Thoracic aorta (tissue), 2 donors: ENCODE results near the gene GALNT2. TPM values are rescaled to one million over a fixed set of nuclear protein-coding genes. Genes with fewer than 3 reads are reported as not detected.

Source experiments
- ATAC-seq: fragments of 150-250 bp; one replicate; pipeline ENCODE4 v1.8.0; 2017; ENCODE audit warnings: low read depth; ENCODE audit not compliant: insufficient number of reproducible peaks, low FRiP score
- DNase-seq: peaks from one replicate; pipeline ENCODE4 v3.0.0-alpha.2; 2020; ENCODE audit warnings: low spot score
- H3K27ac ChIP-seq, 2 donors: fragments of 200-600 bp; sonication (generic); 1 replicate in 1 of 2; 2 replicates in 1 of 2; pipeline ENCODE4 v1.5.1; 2016; ENCODE audit warnings: mild to moderate bottlenecking in 2 of 2, moderate library complexity in 2 of 2
- H3K27me3 ChIP-seq: fragments of 200-600 bp; sonication (generic); replicated peaks from 2 replicates; pipeline ENCODE4 v1.6.0; 2016; ENCODE audit warnings: mild to moderate bottlenecking; ENCODE audit not compliant: insufficient read depth
- H3K36me3 ChIP-seq: fragments of 200-600 bp; sonication (generic); one replicate; pipeline ENCODE4 v1.5.1; 2016
- H3K4me1 ChIP-seq, 2 donors: fragments of 200-600 bp; sonication (generic); 1 replicate in 1 of 2; 2 replicates in 1 of 2; pipeline versions ENCODE4 v1.5.1 to v1.6.0; 2016; ENCODE audit warnings: low read depth in 2 of 2, mild to moderate bottlenecking in 1 of 2; ENCODE audit not compliant: control insufficient read depth in 1 of 2
- H3K4me3 ChIP-seq: fragments of 200-600 bp; sonication (generic); 2 replicates; pipeline ENCODE4 v1.5.1; 2016; ENCODE audit warnings: mild to moderate bottlenecking
- H3K9me3 ChIP-seq: fragments of 200-600 bp; sonication (generic); 2 replicates; pipeline ENCODE4 v1.5.1; 2016
- total RNA-seq, 2 donors: library from RNA; depleted of rRNA; stranded (reverse); fragments of >200 nt; gene quantifications; one replicate each; pipeline versions ENCODE4 v1.1.0 to v1.2.3, GENCODE V29; 2016
- TF ChIP-seq, protein P1 (sequence below): fragments of 200-600 bp; sonication (generic); IDR thresholded peaks from one replicate; pipeline ENCODE4 v1.5.1; 2019; ENCODE audit warnings: antibody characterized with exemption

Gene GALNT2
- total RNA-seq, 2 donors from 2014 or later = 113 to 148 TPM

DNA sequence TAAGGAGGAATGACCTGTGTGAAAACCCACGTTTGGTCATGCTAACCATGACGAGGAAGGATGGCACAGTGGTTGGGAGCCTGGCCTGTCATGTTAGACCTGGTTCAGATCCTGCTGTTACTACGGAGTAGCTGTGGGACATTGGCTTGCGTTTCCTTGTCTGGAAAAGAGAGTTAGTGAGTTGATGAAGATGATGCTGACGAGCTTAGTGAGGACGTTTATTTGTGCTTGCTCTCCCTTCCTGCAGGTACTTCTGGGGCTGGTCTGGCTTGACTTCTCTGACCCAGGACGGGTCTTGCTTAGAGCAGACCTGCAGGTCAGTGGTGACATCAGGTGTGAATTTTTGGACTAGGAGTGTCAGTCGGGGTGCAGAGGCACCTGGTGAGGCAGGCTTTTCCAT, 14.7 kb downstream of the GALNT2 start:
- TF ChIP-seq, protein P1, sequence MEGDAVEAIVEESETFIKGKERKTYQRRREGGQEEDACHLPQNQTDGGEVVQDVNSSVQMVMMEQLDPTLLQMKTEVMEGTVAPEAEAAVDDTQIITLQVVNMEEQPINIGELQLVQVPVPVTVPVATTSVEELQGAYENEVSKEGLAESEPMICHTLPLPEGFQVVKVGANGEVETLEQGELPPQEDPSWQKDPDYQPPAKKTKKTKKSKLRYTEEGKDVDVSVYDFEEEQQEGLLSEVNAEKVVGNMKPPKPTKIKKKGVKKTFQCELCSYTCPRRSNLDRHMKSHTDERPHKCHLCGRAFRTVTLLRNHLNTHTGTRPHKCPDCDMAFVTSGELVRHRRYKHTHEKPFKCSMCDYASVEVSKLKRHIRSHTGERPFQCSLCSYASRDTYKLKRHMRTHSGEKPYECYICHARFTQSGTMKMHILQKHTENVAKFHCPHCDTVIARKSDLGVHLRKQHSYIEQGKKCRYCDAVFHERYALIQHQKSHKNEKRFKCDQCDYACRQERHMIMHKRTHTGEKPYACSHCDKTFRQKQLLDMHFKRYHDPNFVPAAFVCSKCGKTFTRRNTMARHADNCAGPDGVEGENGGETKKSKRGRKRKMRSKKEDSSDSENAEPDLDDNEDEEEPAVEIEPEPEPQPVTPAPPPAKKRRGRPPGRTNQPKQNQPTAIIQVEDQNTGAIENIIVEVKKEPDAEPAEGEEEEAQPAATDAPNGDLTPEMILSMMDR = no peak
- H3K4me3 ChIP-seq = no peak overlapping the region
- H3K36me3 ChIP-seq = no peaks in the 10 kb centered on the region
- ATAC-seq (no peak), DNase-seq (no peak)
- peak overlapping the region in 1 of 2 donors; percentile 97 for H3K27ac ChIP-seq
- H3K9me3 ChIP-seq = no peaks in the 10 kb centered on the region
- H3K27me3 ChIP-seq = no peaks in the 10 kb centered on the region
- peaks cover 51 to 79% of the 10 kb centered on the region in 2 donors for H3K4me1 ChIP-seq

DNA sequence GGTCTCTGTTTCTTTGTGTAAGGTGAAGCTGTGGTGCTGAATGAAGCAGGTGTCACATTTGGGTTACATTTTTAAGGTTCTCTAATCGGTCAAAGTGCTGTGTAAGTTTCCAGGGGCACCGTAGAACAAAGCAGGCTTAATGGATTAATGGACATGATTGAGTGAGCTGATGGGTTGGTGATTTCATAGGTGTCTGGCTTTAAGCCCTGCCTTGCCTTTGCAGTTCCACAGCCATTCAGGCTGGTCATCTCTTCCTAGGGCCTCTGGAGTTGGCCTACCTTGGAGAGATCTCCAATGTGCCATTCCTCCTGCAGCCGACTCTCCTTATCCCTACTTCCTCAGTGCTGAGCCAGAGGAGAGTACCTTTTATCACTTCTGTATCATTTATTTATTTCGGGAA, 15.2 kb downstream of the GALNT2 start:
- Histone ChIP-seq H3K36me3 (no peaks in the 10 kb centered on the region), H3K9me3 (no peaks in the 10 kb centered on the region), H3K27me3 (no peaks in the 10 kb centered on the region), H3K27ac (peak overlapping the region; percentile 94 to 97), H3K4me1 (peaks cover 54 to 79% of the 10 kb centered on the region in 2 donors), H3K4me3 (no peak overlapping the region)
- TF ChIP-seq, protein P1 = no peak
- no peak for DNase-seq
- no peak for ATAC-seq

DNA sequence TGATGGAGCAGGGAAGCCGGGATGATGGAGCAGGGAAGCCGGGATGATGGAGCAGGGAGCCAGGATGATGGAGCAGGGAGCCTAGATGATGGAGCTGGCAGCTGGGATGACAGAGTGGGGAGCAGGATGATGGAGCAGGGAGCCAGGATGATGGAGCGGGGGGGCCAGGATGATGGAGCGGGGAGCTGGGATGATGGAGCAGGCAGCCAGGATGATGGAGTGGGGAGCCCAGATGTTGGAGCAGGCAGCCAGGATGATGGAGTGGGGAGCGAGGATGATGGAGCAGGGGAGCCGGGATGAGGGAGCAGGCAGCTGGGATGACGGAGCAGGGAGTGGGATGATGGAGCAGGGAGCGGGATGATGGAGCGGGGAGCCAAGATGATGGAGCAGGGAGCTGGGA, 16.0 kb downstream of the GALNT2 start:
- Histone ChIP-seq H3K27ac (peak overlapping the region; percentile 94 to 97), H3K27me3 (no peaks in the 10 kb centered on the region), H3K36me3 (no peaks in the 10 kb centered on the region), H3K4me3 (no peak overlapping the region), H3K4me1 (peaks cover 51 to 79% of the 10 kb centered on the region in 2 donors), H3K9me3 (no peaks in the 10 kb centered on the region)
- DNase-seq (no peak), ATAC-seq (no peak)
- TF ChIP-seq, protein P1 = no peak

DNA sequence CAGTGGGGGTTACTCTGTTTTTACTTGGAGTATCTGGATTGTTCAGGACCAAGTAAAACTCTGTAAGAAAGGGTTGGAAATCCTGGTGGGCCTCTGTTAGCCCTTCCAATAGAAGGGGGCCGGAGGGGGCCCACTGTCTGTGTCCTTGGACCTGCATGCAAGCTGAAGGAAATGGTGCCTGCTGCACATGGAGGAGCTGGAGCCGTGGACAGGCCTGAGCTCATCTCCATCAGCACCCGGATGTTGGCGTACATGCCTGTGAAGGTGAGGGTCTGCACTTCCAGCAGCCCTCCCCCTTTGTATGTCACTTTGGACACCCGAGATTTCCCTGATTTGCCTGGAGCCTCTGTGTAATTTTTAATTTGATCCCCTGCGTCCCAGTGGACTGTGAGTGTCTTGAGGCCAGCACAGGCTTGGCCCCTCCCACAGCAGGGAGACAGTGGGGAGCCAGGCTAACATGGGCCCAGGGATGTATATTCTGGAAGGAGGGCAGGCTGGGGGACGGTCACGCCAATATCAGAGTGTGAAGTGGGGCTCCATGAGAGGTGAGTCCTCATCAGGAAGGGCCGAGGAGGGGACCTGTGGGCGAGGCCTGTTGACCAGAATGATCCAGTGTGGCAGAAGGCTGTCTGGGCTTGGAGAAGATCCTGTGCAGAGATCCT, 16.8 kb downstream of the GALNT2 start:
- Histone ChIP-seq H3K27ac (peak overlapping the region; percentile 94 to 97), H3K4me3 (no peak overlapping the region), H3K9me3 (no peaks in the 10 kb centered on the region), H3K36me3 (no peaks in the 10 kb centered on the region), H3K4me1 (peaks cover 43 to 79% of the 10 kb centered on the region in 2 donors), H3K27me3 (no peaks in the 10 kb centered on the region)
- ATAC-seq (no peak), DNase-seq (no peak)
- TF ChIP-seq, protein P1 = no peak

DNA sequence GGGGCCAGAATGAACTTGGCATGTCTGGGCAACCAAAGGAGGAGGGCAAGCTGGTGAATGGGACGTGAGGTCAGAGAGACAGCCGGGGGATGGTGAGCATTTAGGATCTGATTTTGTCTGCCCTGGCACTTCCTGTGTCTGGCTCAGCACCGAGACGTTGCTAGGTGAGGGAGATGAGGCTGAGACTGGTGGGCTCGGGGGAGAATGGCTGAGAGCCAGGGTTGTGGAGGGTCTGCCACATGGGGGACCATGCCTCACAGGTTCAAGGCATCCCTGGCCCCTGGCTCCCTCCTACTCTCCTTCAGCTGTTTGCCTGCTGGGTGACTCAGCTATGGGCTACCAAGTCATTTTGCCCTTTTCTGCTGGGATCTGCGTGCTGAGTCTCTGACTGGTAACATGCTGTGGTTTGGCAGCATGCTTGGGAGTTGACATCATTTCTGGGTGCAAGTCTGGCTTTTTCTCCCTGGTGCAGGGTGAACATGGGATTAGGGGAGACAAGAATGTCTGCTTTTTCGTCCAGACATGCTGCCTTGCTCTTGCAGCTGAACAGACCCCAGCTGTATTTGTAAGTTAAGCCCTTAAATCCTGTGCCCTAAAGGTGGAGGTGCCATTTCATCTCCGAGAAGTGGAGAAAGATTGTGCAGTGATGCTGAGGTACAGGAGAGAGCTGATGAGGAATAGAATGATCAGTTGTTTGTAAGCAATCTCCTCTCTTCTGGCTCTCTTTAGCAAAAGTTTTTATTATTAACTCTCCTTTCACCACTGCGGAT, 17.6 kb downstream of the GALNT2 start:
- H3K27ac ChIP-seq = peak overlapping the region; percentile 94 to 97
- peak; percentile 83 for ATAC-seq

More for the DNA sequence above, 17.6 kb downstream of the GALNT2 start:
- no peaks in the 10 kb centered on the region for H3K27me3 ChIP-seq
- TF ChIP-seq, protein P1 = no peak
- no peaks in the 10 kb centered on the region for H3K9me3 ChIP-seq
- peak; percentile 79 for DNase-seq
- H3K4me3 ChIP-seq = peak overlapping the region; percentile 2
- H3K36me3 ChIP-seq = no peaks in the 10 kb centered on the region
- H3K4me1 ChIP-seq = peaks cover 37 to 79% of the 10 kb centered on the region in 2 donors
